HG03196 (cell line): ENCODE data around the gene GFY.

ENCODE experiments used
- ATAC-seq: cut with Tn5 transposase; IDR thresholded peaks from one replicate; pipeline ENCODE4 v1.9.1; 2021; ENCODE audit not compliant: unreplicated experiment

GFY gene

DNA sequence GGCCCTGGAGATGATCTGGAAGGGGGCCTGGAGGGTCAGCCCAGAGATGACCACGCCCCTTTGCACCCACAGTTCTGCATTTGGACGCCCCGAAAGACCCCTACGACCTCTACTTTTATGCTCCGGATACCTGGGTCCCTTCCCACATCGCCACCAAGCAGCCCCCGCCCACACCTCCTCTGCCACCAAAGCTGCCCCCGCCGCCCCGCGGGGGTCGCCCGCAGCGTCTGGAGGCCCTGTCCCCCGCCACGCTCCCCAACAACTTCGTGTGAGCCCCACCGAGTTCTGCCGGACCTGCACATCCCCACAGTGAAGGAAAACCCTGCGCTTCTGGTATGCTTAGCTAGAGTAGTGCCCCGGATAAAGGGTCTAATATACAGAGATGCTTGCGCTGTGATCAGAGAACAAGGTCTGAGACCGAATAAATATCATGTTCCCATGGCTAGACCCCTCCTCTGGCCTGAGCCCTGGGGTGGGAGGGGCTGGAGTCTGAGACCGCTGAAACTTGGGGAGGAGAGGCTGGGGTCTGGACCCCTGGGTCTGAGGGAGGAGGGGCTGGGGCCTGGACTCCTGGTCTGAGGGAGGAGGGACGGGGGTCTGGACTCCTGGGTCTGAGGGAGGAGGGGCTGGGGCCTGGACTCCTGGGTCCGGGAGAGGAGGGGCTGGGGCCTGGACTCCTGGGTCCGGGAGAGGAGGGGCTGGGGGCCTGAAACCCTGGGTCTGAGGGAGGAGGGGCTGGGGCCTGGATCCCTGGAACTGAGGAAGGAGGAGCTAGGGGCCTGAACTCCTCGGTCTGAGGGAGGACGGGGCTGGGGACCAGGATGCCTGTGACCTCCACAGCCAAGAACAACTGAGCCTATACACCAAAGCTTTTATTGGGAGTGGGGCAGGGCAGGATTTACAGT is 3.6 kb downstream of the GFY start:
- ATAC-seq, result no peak

DNA sequence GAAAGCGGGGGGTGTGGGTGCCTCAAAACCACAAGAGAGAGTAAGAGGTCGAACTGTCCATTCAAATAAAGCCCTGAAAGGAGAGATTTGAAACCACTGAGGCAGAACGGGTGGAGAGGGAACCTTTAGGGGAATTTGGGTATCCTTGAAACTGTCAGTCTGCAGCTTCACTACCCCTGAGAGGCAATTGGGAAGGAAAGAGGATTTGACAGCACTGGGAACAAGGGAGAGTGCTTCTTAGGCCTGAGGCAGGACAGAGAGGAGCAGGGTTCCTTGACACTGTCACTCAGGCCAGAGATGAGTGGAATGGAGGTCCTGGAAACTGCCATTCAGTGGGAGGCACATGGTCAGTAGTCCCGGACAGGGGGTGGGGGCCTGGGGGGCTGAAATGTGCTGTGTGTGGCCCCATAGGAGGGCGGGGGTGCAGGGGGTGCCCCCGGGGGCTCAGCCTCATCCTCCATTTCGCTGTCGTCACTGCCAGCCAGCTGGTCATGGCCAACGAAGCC is 5.0 kb downstream of the GFY start:
- no peak for ATAC-seq

DNA sequence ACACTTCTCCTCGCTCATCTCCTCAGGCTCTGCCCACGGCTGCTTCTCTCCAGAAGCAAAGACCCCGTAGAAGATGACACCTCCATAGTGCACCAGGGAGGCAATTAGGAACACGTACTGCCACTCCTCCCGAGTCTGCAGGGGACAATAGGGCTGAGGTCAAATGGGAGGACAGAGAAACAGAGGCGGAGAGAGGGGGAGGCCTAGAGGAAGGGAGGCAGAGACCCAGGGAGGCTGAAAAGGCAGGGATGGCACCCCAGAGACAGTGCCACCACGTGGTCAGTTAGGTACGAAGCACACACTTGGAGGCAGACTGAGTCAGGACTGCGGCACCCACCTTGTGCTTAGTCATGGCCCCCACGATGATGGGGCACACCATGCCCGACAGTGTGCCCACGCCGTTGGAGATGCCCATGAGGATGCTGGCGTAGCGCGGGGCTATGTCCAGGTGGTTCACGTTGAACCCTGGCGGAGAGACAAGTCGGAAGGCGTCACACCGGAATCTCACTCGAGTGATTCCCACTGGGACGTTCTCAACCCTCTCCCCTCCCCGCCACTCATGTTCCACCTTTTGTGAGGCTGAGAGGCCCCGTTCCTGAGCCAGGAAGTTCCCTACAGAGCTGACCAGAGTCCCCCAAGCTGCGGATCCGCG is 5.6 kb downstream of the GFY start:
- ATAC-seq, result no peak

DNA sequence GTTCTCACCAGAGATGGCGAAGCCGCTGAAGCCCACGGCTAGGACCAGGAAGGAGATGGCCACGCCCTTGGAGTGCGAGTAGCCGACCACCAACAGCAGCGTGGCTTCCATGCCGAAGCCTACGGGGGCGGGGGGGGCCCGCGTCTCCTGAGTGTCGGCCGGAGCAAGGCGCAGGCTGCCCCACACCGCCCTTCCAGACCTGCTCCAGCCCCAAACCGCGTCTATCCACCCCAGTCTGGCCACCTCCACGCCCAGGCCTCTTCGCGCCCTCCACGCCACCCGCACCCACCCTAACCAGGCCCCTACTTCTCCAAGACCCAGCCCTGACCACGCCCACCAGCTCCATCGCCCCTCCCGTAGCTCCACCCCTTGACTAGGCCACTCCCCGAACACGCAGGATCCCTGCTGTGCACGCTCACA is 6.2 kb downstream of the GFY start:
- ATAC-seq, result no peak

DNA sequence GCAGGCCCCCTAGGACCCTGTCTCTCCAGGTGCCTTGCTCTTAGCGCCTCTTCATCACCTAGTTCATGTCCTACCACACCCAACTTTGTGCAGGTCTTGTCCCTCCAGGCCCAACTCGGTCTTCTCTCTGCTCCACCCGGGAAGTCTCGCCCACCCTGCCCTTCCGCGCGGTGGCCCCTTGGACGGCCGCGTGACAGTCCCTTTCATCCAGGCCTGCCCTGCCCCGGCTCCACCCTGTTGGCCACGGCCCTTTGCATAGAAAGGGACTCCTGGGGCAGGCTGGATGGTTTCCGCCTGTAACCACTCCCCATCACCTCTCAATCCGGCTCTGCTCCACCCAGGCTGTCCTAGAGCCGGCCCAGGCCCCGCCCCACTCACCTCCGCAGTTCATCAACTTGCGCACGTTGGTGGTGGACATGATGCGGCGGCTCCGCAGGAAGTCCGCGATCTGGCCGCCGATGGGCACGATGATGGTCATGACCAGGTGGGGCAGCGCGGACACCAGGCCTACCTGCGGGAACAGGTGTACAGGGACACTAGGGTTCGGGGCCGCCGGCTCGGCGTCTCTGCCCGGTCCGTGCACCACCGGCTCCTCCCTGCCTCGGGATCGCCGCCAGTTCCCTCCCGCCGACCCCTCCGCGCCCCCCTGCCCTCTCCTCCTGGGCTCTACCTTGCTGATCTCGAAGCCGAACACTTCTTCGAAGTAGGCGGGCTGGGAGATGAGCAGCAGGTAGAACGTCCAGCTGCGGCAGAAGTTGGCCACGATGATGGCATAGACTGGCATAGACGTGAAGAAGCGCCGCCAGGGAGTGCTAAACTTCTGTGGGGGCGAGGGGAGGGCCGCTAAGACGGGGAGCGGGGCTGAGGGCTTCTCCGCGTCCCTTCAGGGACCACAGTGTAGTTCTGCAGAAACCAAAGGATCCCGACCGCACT is 7.2 kb downstream of the GFY start:
- ATAC-seq, result no peak

DNA sequence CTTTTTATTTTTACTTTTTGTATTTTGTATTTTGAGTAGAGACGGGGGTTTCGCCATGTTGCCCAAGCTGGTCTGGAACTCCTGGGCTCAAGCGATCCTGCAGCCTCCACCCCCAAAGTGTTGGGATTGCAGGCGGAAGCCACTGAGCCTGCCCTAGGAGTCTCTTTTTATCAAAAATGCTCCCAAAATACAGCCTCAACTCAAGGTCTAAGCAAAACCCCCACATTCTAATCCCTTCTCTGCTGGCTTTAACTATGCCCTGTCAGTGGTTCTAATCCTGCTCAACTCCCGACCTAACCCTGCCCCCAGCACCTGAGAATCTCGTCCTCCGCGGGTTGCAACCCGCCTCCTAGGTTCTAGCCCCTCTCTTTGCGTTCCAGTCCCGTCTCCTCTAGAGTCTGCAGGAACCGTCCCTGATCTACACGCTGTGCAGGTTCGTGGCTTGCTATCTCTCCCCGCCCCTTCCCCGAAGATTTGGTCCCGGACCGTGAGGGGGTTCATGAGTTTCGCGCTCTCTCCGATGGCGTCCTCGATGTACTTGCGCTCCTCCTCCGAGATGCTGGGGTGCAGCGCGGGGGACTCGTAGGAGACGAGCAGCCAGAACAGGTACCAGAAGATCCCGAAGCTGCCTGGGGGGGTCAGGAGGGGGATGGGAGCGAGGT is 8.2 kb downstream of the GFY start:
- no peak for ATAC-seq

DNA sequence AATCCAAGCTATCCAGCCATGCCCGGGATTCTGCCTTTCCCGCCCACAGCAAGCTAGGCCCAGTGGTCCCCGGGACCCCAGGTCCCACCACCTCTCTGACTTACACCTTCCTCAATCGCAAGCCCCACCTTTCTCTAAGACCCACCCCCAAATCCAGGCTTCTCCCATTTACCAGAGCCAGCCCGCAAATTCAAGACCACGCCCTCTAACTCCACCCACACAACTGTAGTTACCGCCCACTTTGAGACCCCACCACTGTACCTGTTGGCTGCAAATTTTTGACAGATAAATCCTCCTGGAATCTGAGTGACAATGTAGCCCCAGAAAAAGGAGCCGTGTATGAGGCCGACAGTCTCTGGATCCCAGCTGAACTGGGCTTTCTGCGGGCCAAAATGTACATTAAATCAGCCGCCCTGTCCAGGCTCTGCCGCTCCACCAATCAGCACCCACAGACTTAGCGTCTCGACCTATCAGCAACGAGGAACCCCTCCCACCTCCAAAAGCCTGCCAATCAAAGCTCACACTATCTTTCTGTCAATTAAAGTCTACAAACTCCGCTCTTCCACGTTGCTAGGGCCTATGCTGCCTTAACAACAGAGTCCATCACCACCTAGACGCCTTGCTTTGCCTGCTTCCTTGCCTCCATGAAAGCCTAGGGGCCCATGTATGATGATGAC is 9.9 kb downstream of the GFY start:
- no peak for ATAC-seq

DNA sequence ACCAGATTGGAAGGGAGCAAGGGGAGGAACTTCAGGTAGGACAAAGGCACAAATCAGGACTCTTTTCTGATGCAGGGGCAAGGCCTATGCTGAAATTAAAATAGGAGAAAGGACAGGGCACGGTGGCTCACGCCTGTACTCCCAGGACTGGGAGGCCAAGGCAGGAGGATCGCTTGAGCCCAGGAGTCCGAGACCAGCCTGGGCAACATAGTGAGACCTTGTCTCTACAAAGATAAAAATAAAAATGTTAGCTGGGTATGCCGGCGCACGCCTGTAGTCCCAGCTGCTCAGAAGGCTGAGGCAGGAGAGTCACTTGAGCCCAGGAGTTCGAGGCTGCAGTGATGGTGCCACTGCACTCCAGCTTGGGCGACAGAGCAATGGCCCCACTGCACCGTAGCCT is 10.5 kb downstream of the GFY start:
- no peak for ATAC-seq

DNA sequence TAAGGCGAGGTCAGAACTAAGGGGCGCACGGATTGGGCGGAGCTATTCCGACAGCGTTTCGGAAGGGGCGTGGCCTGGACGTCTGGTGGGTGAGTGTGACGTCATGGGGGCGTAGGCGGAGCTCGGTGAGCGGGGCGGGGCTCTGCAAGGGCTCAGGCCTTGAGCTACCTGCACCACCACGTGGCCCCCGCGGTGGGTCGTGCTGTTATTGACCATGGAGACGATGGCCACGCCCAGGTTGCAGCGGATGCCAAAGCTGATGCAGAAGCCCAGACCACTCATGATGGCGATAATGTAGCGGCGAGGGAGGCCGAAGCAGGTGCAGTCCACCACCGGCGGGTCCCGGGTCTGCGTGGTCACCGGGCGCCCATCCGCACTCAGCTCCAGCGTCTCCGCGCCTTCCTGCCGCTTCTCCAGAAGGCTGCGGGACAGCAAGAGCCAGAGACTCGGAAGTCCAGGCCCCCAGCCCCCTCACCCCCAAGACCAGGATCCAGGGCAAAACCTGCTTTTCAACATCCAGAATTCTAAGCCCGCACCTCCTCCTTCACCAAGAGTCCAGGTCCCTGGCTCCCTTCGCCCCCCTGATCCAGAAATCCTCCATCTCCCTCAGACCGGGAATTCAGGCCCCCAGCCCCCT is 11.3 kb downstream of the GFY start:
- no peak for ATAC-seq

DNA sequence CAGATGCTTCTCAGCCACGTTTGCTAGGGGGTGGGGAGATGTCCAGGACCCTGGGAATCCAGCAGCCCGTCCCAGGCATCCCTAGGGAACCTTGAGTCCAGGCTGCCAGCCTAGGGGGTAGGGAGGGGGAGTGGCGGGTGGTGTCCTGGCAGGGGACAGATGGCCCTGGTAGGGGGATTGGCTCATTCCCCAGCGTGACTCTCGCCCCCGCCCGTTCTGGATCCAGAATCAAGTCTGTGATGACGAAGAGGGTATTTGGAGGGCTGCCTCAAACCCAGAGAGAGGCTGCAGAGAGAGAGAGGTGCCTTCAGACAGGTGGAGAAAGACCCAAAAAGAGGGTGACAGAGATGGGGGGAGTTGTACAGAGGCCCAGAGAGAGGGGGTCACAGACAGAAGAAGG is 12.0 kb downstream of the GFY start:
- no peak for ATAC-seq

DNA sequence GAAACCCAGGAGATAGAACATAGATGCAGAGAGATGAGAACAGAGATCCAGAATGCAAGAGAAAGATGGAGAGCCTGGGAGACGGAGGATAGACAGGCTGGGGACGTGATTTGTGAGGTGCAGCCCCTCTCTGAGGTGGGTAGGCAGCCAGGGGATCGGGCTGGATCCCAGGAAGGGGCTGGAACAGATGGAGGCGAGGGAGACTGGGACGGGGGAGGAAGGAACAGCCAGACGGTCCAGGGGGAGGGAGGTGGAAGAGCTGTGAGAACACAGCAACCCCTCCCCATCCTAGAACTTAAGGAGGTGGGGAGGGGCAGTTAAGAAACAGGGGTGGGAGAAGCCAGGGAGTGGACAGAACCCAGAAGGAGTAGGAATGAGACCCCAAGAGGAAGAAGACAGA is 13.1 kb downstream of the GFY start:
- no peak for ATAC-seq

DNA sequence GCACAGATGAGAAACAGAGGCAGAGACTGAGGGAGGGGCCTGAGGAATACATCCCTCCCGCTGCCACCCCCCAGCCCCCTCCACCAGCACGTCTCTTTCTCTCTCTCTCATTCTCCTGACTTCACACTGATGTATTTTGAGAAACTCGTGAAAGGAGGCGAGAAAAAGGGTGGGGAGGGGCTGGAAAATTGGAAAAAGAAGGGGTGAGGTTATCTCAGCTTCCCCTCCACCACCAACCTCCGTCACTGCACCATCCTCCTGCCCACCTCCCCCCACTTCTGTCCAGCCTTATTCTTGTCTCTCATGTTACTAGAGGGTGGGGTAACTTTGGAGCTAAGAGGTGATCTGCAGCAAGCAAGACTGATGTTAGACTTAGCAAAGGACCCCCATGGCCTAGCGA is 14.6 kb downstream of the GFY start:
- no peak for ATAC-seq

DNA sequence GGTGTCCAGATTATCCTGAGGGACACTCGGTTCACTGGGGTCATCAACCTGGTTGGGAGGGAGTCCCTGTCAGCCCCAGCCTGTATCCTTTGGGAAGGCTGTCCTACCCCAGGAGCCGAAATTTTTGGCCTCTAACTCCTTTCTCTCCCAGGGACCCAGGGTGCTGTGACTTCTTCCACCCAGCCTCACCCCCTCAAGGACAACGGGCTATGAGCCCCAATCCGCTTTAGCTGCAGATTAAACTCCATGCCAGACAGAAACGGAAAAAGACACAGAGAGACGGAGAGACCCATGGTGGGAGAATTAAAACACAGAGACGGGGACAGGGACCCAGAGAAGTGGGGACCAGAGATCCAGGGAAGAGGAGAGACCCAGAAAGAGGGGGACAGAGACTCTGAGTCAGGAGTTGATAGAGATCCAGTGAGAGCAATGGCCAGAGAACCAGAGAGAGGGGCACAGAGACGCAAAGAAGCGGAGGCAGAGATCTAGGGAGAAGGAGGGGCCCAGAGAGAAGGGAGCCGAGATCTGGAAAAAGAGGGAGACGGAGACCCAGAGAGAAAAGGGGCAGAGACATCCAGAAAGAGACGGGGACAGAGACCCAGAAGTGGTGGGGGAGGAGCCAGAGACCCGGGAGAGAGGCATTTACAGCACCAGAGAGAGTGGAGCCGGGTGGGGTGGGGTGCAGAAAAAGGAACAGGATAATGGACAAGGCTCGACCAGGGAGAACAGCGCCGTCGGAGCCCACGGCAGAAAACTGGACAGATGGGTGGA is 15.4 kb downstream of the GFY start:
- ATAC-seq, result no peak

DNA sequence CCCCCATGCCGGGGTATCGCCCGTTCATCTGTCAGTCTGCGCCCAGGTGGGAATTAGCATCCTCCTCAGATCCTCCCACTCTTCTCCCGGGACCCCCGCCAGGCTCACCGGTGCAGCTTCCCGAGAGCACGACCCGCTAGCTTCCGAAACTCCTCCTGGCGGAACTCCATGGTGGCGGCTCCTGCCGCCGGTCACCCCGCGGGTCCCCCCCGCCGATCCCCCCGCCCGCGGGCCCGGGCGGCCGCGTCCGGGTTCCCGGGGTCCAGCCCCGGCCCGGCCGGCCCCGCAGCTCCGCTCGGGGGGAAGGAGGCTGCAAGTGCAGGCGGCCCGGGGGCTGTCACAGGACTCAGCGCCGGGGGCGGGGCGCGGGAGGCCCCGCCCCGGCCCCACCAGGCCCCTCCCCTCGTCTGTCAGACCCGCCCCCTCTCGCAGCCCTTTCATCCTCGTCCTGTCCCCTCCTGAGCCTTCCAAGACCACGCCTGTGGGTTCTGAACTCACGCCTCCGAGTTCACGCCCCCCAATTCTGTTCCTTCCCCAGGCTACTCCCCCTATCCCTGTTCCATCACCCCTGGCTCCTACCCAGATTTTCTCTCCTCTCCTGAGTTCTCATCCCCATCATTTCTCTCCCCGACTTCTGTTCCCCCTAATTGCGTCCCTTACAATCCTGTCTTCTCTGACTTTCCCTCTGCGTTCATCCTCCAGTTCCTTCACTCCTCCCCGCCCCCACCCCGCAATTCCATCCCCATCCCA is 16.2 kb downstream of the GFY start, which contains the start of gene SLC17A7:
Gene SLC17A7, minus strand, starts transcription at position 318 of the 750 bp plus-strand sequence. Its CDS starts 148 bp downstream, at position 170.
- ATAC-seq, result no peak

DNA sequence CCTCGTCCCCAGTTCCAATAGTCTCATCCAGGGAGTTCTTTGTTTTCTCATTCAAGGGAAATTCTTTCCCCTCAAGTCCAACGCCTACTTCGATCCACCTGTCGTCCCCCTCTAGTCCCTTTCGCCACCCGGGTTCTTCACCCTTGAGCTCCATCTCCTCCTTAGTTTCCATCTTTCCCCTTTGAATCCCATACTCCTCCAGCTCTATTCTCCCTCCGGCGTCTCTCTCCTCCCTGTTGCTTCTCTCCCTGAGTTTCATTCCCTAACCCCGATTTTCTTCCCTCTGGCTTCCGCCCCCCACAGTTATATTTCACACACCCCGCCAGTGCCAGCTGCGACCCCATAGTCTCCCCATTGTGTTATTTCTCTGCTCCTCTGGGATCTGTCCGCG is 16.8 kb downstream of the GFY start:
- no peak for ATAC-seq

DNA sequence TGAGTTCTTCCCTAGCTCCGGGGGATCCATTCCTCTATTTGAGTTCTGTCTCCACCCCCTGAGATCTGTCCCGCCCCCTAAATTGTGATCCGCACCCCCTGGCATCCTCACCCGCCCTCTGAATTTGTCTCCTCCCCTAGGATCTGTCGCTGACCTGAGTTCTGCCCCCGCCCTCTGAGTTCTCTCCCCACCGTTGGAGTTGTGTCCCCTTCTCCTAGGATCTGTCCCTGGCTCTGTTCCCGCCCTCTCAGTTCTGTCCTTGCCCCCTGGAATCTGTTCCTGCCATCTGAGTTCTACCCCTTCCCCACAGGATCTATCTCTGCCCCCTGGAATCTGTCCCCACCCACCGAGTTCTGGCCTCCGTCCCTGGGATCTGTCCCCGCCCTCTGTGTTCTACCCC is 17.2 kb downstream of the GFY start:
- no peak for ATAC-seq

DNA sequence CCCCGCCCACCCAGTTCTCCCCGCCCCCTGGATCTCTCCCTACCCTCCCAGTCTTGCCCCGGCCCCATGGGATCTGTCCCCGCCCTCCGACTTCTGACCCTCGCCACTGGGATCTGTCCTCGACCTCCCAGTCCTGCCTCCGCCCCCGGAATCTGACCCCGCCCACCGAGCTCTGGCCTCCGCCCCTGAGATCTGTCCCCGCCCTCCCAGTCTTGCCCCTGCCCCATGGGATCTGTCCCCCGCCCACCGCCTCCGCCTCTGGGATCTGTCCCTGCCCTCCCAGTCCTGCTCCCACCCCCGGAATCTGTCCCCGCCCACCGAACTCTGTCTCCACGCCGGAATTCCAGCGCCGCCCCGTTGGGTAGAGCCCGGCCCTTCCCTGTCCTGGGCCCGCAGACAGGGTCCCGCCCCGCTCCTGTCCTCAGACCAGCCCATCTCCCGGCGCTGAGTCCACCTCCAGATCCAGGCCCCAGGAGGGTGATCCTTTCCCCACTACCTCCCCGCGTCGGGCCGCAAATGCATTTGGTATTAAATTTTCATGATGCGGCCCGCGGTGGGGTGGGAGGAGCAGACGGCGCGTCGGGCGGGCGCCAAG is 17.7 kb downstream of the GFY start:
- peak; percentile 17 for ATAC-seq
